OCI-LY7 (cell line): ENCODE measurements around the gene CDH23. TPM values are rescaled to one million over a fixed set of nuclear protein-coding genes. Genes with fewer than 3 reads are reported as not detected.

Source experiments
- BruUV-seq: library from RNA; stranded (reverse); fragments of 400-500 nt; replicated peaks from 2 replicates; lab custom pipeline; 2021; lab: Mats Ljungman, UMichigan
- CTCF ChIA-PET: fragments of 300-600 bp; sonication (Branson Sonifier 250); formaldehyde crosslinking; loops from one replicate; lab custom pipeline; 2022; ENCODE audit warnings: antibody characterized with exemption; ENCODE audit not compliant: unreplicated experiment; lab: Charles Lee
- POLR2A ChIA-PET: fragments of 300-600 bp; sonication (Branson Sonifier 250); formaldehyde crosslinking; loops from one replicate; lab custom pipeline; 2022; ENCODE audit warnings: antibody characterized with exemption; lab: Charles Lee
- DNase-seq: peaks from one replicate; pipeline ENCODE4 v3.0.0-alpha.2; 2015; ENCODE audit warnings: low spot score
- H2AFZ ChIP-seq: fragments of 200-600 bp; sonication (generic), shearing (Covaris generic); 2 replicates; pipeline ENCODE4 v1.6.1; 2014; ENCODE audit warnings: mild to moderate bottlenecking, antibody characterized with exemption, low read length, moderate library complexity
- H3K27ac ChIP-seq: fragments of 200-600 bp; sonication (generic); 2 replicates; pipeline ENCODE4 v1.5.1; 2014; ENCODE audit warnings: mixed run types, low read depth, mild to moderate bottlenecking, moderate library complexity, low read length, inconsistent platforms; ENCODE audit not compliant: poor library complexity, severe bottlenecking
- H3K36me3 ChIP-seq: fragments of 200-600 bp; sonication (generic); 2 replicates; pipeline ENCODE4 v1.6.1; 2014; ENCODE audit warnings: mild to moderate bottlenecking, antibody characterized with exemption, low read length, moderate library complexity, mixed read lengths; ENCODE audit not compliant: insufficient read depth
- H3K4me1 ChIP-seq: fragments of 200-600 bp; sonication (generic); 2 replicates; pipeline ENCODE4 v1.5.1; 2014; ENCODE audit warnings: mild to moderate bottlenecking, low read length; ENCODE audit not compliant: insufficient read depth, poor library complexity, severe bottlenecking
- H3K4me2 ChIP-seq: fragments of 200-600 bp; sonication (generic); 2 replicates; pipeline ENCODE4 v1.6.1; 2014; ENCODE audit warnings: mild to moderate bottlenecking, low read length
- H3K4me3 ChIP-seq: fragments of 200-600 bp; sonication (generic); 2 replicates; pipeline ENCODE4 v1.5.1; 2014; ENCODE audit warnings: mild to moderate bottlenecking, low read depth, low read length; ENCODE audit not compliant: poor library complexity, severe bottlenecking
- H3K79me2 ChIP-seq: fragments of 200-600 bp; sonication (generic); 2 replicates; pipeline ENCODE4 v1.6.1; 2016; ENCODE audit warnings: low read depth, mild to moderate bottlenecking, low read length, moderate library complexity, mixed read lengths; ENCODE audit not compliant: insufficient read depth
- H3K9me2 ChIP-seq: fragments of 200-600 bp; sonication (generic); 2 replicates; pipeline ENCODE4 v1.6.1; 2016; ENCODE audit warnings: mild to moderate bottlenecking, low read length, mixed read lengths; ENCODE audit not compliant: insufficient read depth
- H3K9me3 ChIP-seq: fragments of 200-600 bp; sonication (generic); 2 replicates; pipeline ENCODE4 v1.6.1; 2014; ENCODE audit warnings: mild to moderate bottlenecking, mixed run types, low read length, mixed read lengths
- H4K20me1 ChIP-seq: fragments of 200-600 bp; sonication (generic); 2 replicates; pipeline ENCODE4 v1.6.1; 2014; ENCODE audit warnings: mild to moderate bottlenecking, antibody characterized with exemption, low read length, moderate library complexity, mixed read lengths; ENCODE audit not compliant: insufficient read depth
- EZH2phosphoT487 ChIP-seq: fragments of 200-600 bp; sonication (generic); IDR thresholded peaks from 2 replicates; pipeline ENCODE4 v1.6.1; 2018; ENCODE audit warnings: low read depth, borderline replicate concordance, mild to moderate bottlenecking, mixed run types, antibody characterized with exemption, low read length, moderate library complexity, mixed read lengths
- intact Hi-C: fragments of 100-400 bp; cut with micrococcal nuclease; formaldehyde crosslinking; loops from one replicate; pipeline ENCODE4 v1.10.0; 2022; ENCODE audit not compliant: unreplicated experiment
- total RNA-seq, 2 experiments: library from RNA; depleted of rRNA in 1 of 2; stranded (reverse); fragments of >200 nt in 1 of 2; shearing (Covaris generic) in 1 of 2; gene quantifications; 2 replicates each; pipeline ENCODE4 v1.2.3, GENCODE V29; 2014 to 2022
- TF ChIP-seq, protein P1 (sequence below): fragments of 200-600 bp; sonication (generic); conservative IDR thresholded peaks from 2 replicates; pipeline ENCODE4 v1.5.1; 2014; ENCODE audit warnings: mild to moderate bottlenecking, antibody characterized with exemption, low read length, moderate library complexity, mixed read lengths

CDH23 gene
- total RNA-seq, 2 experiments from 2014 or later = 0.92 to 9.9 TPM

DNA sequence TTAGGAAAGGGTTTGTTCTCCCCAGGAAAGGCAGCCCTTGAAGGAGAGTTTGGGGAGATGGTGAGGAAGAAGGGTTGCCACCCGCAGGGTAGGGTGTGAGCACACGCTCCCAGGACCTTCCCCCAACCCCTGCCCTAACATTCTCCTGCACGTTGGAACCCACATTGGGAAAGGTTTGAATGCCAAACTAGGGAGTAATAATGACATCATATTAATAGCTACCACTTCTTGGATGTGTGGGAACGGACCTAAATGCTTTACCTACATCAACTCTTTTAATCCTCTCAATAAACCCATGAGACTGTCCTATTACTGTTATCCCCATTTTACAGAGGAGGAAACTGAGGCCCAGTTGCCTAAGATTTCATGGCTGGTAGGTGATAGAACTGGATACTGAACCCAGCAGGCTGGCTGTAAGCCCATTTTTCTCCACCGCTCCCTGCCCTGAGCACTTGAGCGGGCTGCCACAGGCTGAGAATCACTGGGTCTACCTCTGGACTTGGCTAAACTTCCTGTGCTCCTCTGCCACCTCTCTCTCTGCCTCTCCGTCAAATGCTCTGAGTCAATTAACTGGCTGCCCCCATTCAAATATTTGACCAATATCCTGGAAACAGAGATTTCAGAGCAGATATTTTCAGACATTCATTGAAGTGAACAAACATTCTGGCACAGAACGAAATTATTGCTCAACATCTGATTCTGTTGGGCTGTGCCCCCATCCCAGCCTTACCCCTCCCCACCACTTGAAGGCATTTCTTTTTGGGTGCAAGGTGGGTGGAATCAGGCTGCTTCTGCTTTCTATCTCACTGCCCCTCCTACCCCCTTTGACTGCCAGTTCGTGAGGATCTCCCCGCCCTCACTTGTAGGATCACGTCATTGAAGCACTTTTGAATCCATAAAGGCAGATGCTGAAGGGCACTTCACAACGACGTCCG lies 193.2 kb downstream of the CDH23 start:
- CTCF ChIA-PET = no interaction called here

DNA sequence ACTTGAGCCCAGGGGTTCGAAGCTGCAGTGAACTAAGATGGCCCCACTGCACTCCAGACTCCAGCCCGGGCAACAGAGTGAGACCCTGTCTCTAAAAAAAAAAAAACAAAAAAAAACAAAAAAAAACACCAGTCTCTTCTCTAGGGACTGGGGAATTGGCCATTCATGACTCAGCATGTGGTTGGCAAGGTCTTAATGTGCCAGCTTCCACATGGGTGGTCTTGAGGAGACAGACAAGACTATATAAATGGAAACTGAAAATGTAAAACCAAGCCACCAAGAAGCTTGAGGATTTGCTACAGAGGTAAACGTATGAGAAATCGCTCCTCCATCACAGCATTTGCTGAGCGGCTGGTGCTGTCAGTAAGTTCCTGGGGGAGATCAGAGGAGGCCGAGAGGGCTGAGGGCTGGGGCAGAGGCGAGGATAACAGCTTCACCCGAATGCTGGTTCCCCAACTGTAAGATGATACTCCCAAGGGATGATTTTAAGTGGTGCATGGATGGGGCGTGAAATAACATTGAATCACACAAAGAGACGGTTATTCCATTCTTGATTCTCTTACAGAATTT lies 194.1 kb downstream of the CDH23 start:
- Histone ChIP-seq H3K4me3 (no peak overlapping the region), H3K9me2 (no peaks in the 10 kb centered on the region), H4K20me1 (no peaks in the 10 kb centered on the region), H3K27ac (no peak overlapping the region), H3K79me2 (no peaks in the 10 kb centered on the region), H3K9me3 (no peaks in the 10 kb centered on the region), H3K36me3 (no peaks in the 10 kb centered on the region), H3K4me2 (no peak overlapping the region), H3K4me1 (no peaks in the 10 kb centered on the region), H2AFZ (no peak overlapping the region)
- ChIA-PET CTCF (no interaction called here), POLR2A (no interaction called here)
- intact Hi-C loops = no loop called here
- no TSS peak for BruUV-seq
- no peak for DNase-seq
- TF ChIP-seq, protein P1, sequence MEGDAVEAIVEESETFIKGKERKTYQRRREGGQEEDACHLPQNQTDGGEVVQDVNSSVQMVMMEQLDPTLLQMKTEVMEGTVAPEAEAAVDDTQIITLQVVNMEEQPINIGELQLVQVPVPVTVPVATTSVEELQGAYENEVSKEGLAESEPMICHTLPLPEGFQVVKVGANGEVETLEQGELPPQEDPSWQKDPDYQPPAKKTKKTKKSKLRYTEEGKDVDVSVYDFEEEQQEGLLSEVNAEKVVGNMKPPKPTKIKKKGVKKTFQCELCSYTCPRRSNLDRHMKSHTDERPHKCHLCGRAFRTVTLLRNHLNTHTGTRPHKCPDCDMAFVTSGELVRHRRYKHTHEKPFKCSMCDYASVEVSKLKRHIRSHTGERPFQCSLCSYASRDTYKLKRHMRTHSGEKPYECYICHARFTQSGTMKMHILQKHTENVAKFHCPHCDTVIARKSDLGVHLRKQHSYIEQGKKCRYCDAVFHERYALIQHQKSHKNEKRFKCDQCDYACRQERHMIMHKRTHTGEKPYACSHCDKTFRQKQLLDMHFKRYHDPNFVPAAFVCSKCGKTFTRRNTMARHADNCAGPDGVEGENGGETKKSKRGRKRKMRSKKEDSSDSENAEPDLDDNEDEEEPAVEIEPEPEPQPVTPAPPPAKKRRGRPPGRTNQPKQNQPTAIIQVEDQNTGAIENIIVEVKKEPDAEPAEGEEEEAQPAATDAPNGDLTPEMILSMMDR = no peak
- no peak for TF ChIP-seq EZH2phosphoT487

More for the DNA sequence above, 193.2 kb downstream of the CDH23 start:
- no peaks in the 10 kb centered on the region for H3K4me1 ChIP-seq
- H2AFZ ChIP-seq = no peak overlapping the region
- no peaks in the 10 kb centered on the region for H3K79me2 ChIP-seq
- H3K4me3 ChIP-seq = no peak overlapping the region
- H3K9me3 ChIP-seq = no peaks in the 10 kb centered on the region
- TF ChIP-seq, protein P1 = no peak
- TF ChIP-seq EZH2phosphoT487 = no peak
- POLR2A ChIA-PET = interaction anchor here (0.6 kb wide), 1 partner anchor 485 kb away, joined by 3 read pairs; no protein-coding TSS in a partner anchor
- no peaks in the 10 kb centered on the region for H3K9me2 ChIP-seq
- no peak overlapping the region for H3K27ac ChIP-seq
- H3K4me2 ChIP-seq = no peak overlapping the region
- no TSS peak for BruUV-seq
- intact Hi-C loops = no loop called here
- no peaks in the 10 kb centered on the region for H3K36me3 ChIP-seq
- no peaks in the 10 kb centered on the region for H4K20me1 ChIP-seq
- DNase-seq = no peak
